A673 (cell line): Measurements from ENCODE around the gene ZSCAN10.

Experiments used
- CTCF ChIP-seq: fragments of 300-800, 200-600 bp; sonication (generic); conservative IDR thresholded peaks from 2 replicates; pipeline ENCODE4 v1.5.1; 2017; ENCODE audit warnings: low read depth, mild to moderate bottlenecking, antibody characterized with exemption, low read length, moderate library complexity, mixed read lengths
- EZH2 ChIP-seq: fragments of 200-600 bp; sonication (generic); IDR thresholded peaks from 2 replicates; pipeline ENCODE4 v1.6.1; 2017; ENCODE audit warnings: borderline replicate concordance, low read depth, mild to moderate bottlenecking, mixed read lengths, antibody characterized with exemption, low read length; ENCODE audit not compliant: poor library complexity, severe bottlenecking

- TF ChIP-seq CTCF (no peak), EZH2 (no peak)
Observed at GRCh38 chr16:3138342-3138741, 39.2 kb upstream of the ZSCAN10 start.
